HG02798 (cell line): ENCODE data around the gene MEGF11.

ENCODE experiments used
- ATAC-seq: cut with Tn5 transposase; IDR thresholded peaks from one replicate; pipeline ENCODE4 v1.9.1; 2021; ENCODE audit warnings: mild to moderate bottlenecking; ENCODE audit not compliant: unreplicated experiment, poor library complexity

Gene MEGF11

DNA sequence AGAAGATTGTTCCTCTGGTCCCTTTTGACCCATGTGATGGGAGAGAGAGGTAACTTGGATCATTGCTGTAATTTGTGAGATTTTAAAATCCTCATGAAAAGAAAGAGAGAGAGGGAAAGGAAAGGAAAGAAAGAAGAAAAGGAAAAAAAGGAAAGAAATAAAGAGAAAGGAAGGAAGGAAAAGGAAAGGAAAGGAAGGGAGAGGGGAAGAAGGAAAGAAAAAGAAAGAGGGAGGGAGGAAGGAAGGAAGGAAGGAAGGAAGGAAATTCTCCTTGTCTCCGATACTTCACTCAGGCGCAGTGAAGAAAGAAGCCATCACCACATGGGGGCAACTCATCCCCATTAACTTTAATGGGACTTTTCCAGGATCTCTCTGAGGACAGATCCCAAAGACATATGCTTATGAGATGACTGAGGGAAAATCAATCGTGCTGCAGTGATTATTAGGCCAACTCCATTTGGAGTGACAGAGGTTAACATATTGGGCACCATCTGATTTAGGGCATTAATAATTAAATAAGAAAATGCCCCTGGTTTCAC, 123.0 kb downstream of the MEGF11 start:
- ATAC-seq: no peak

DNA sequence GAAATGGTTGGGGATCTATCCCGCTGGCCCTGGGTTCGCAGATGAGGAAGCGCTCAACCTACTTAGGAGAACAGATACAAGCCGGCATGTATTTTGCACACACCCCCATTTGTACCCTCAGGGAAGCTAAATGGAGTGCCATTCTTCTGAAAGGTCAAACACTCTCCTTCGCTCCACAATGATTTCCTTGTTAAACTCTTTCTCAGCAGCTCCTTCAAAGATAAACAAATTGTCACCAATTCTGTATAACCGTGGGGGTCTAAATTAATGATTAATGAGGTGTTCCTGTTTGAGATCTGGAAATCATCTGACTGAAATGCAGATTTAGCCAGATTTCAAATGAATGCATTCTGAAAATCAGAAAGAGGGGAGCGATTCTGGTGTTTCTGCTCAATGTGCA, 124.0 kb downstream of the MEGF11 start:
- ATAC-seq: no peak

DNA sequence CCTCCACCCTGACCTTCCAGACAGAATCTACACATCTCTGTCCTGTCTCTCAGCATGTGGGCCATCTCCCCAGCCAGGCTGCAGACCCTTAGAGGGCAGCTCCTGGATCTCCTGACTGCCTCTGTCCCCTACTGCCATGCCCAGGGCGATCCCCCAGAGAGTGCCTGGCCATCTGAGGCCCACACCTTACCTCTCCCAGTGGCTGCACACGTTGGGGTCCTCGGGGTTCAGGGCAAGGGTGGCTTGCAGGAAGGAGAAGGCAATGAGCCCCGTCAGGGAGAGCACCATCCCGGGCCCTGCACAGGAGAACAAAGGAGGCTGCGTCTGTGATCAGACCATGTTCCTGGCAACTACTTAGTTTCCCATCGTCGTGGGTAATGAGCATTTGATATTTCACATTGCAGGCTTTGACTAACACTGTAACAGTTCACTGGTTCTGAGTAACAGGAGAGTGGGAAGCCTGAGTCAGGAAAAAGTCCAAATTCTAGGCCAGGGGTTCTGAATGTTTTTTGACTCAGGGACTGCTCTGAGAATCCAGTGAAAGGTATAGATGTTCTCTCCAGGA, 125.4 kb downstream of the MEGF11 start:
- no peak for ATAC-seq

DNA sequence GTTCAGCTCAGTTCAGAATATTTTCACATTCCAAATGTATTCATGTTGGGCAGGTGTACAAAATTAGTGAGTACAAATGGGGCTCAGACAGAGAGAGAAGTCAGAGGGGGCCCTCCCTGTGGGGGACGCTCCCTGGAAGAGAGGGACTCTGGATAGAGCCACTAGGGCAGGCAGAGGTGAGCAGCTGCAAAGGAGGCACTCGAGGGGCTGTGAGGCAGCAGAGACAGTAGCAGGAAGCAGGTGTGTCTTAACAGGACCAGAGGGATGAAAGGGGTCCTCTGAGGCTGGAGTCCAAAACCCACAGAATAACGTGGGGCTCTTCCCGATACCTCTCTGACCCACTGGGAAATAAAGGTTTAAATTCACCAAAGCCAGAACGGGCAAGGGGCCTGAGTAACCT, 127.1 kb downstream of the MEGF11 start:
- ATAC-seq: no peak

DNA sequence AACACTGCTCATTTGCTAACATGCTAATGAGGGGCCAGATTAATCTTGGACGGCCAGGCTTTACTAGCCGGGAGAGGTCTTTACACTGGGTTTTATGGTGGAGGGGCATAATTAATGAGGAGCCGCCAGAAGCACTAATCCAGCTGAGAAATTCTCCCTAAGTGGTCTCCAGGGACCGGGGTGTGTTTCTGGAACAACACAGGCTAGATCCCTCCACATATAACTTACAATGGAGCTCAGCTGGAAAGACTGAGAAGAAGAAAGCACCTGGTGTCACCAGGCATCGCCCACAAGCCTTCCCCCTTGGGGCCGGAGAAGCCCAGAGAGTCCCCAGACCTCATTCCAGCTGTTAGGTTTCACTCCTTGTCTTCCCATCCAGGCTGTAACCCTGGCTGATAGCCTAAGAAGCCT, 127.5 kb downstream of the MEGF11 start:
- ATAC-seq: no peak

DNA sequence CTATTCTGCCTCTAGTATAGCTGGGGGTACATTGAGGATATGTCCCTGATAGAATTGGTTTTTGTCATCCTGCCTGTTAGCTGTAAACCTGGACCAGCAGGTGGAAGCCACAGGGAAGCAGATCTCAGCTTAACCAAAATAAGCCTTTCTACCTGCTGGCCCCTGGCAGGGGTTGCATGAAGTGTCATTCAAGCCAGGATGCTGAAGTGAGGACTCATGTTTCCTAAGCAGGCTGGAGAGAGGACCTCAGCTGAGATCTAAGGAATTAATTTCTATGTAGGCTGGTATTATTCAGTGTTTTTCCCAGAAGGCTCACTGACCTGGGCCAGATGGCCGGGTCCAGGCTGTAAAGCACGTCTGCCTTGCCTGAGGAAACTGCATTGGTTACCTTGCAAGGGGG, 128.9 kb downstream of the MEGF11 start:
- ATAC-seq: no peak

DNA sequence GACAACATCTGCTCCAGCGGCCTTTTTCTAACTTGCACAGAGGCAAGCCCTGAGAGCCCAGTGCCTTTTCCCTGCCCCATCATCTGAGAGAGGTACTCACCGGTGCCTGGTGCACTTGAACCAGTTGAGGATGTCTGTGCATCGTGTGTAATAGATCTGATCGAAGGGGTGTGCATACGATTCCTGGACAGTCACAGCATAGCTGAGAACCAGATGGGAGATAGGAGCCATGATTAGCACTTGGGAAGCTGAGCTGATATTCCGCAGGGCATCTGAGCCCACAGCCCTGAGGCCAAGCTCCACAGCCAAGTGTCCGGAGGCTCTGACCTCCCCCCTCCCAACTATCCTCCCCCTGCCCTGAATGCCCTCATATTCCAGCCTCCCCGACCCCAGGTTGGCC, 129.8 kb downstream of the MEGF11 start:
- ATAC-seq: no peak

DNA sequence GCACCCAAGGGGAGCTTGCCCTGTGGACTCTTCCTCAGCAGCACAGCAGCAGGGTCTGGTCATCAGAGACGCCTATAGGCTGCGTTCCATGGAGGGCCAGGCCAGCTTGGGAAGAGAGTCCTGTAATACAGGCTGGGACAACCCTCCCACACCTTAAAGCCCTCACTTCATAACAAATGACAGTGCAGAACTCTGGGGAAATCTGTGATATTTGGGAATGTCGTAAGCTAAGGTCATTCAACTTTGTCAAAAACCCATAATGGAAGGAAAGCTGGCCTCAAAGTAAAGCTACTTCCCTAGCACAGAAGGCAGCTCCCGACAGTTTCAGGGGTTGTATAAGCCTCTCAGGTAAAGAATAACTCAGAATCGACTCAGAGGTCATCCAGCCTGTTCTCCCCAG, 133.1 kb downstream of the MEGF11 start:
- no peak for ATAC-seq

DNA sequence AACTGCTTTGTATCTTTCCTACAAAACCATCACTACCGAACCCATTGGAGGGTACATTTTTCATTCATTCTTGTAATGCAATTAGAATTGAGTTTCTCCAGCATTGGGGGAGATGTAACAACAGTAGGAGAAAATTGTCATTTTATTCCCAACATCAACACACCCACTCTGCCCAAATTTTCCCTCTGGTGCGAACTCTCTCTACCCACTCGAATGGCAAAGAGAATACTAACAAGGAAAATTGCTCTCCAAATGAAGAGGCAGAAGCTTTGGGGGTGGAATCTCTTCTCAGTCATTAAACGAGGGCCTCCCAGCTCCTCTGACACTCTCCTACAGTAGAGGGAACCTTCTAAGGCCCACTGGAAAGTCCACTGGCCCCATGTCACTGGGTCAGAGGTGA, 135.7 kb downstream of the MEGF11 start:
- no peak for ATAC-seq

DNA sequence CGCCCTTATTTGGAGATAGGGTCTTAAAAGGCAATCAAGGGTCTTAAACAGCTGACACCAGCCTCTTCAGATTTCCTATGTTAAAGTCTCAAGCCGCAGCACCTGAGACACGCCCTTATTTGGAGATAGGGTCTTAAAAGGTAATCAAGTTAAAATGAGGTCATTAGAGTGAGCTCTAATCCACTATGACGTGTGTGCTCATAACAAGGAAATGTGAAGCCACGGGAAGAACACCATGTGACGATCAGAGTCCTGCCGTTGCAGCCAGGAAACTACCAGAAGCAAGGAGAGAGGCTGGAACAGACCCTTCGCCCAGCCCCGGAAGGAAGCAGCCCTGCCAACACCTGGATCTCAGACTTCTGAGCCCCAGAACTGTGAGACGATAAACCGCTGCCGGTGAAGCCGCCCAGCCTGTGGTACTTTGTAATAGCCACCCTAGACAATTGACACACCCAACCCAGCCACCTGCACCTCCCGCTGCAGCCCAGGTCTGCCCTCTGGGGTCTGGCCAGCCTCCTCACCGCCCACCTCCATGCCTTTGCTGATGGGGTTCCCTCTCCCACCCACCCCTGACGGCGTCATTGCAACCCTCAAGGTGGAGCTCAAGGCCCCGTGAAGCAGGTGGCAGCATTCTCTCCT, 137.9 kb downstream of the MEGF11 start:
- ATAC-seq: no peak

DNA sequence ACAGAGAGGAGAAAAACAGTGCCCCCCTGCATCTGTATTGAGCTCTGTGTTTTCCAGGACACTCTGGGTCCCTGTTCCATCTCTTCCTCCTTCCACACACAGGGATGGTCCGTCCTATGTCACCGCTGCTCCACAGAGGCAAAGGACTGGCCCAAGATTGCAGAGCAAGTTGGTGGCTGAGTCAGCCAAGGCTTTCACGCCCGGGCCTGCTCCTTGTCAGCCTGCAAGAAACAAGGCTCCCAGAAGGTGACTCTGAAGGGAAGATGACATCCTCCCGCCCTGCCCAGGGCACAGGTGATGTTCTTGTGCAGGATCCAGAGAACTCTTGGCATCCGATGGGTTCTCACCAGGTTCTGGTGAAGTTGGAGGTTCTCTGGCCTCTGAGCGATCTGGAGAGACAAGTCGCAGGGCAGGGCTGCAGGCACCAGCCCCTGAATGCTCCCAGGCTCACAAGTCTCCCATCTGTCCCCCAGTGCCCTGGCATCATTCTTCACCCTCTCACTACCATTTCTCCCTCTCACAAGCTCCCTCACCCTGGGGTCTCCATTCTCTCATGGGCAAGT, 138.6 kb downstream of the MEGF11 start:
- ATAC-seq: no peak

DNA sequence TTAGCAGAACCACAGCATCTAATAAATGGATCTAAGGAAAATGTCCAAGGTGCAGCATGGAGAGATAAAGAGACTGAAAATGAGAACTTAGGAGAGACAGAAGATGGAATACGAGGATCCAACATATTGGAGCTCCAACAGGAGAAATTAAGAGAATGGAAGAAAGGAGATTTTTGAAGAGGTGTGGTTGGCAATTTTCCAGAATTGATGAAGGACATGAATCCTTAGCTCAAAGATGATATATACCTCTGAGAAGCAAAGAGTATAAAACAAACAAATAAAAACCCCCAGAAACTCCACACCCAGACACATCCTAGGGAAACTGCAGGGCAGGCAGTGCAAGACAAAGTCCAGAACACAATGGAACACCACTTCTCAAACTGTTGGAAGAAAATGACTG, 141.2 kb downstream of the MEGF11 start:
- no peak for ATAC-seq

DNA sequence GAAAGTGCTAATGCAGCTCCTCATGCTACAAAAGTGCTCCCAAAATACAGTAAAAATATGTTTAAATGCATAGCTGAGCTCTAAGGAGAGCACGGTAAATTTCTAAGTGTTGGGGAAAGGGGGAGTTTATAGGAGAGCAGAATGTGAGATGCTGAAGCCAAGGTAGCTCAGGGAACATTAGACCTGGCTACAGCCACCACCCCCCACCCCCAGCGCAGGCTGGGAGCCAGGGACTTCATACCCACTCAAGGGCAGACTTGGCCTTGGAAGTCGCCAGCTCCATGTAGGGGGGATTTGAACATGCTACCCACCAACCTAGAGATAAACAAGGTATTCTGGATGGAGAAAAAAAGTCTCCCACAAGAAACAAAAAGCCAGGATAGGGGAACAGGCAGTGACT, 142.2 kb downstream of the MEGF11 start:
- no peak for ATAC-seq

DNA sequence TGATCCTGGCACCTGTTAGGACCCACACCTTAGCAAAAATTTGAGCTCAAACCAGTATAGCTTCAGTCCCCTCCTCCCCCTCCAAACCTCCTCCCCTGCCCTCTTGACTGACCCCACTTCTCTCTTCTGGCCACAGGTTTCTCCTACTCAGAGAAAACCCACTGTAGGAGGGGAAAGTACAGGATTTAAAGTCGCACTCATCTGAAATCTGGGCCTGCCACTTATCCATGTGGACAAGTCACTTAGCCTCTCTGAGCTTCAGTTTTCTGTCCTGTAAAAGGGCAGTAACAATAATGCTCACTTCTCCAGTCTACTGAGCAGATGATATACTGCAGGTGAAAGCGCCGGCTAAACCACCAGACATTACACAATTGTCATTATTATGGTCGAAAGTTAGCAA, 142.7 kb downstream of the MEGF11 start:
- no peak for ATAC-seq

DNA sequence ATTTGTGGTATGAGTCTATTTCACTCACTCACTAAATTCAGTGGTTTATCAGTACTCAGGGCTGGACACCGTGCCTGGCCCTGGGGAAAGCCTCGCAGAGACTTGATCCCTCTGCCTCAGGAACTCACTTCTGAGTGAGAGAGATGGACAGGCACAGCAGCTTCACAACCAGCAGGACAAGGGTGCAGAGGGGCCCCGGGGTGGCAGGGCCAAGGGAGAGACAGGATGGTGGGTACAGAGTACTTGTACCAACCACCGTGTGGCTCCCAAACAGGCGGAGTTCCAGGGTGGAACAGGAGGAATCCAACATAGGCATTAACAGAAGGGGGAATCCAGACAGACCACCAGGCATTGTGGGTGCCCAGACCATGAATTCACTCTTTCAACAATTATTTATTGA, 143.7 kb downstream of the MEGF11 start:
- ATAC-seq: no peak

DNA sequence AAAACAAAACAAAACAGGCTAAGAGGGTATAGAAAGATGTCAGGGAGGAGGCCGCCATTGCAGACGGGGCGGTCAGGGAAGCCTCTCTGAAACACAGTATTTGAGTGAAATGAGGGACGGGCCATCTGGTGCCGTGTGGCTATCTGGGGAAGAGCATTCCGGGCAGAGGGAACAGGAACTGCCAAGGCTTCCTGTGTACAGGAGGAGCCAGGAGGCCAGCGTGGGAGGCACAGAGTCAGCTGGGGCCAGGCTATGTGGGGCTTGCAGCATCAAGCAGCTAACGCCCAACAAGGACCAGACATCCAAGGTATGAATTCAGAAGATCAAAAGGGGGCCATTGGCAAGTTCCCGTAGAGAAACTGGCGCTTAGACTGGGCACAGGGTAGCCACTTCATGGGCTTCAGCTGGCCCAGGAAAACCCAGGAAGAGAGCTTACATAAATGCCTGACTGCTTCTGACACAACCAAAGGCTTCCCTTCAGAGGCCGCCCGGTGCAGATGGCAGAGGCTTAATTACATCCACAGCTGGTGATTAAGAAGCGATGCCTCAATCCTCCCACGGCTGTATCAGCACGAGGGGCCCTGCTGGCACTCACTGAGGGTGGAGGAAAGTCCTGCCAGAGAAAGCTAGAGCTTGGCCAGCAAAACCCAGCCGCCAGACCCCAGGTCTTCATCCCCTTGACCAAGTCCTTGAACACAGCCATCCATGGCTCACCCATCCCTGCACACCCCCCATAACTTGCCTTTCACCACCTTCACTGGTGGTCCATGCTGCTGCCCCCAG, 144.9 kb downstream of the MEGF11 start:
- no peak for ATAC-seq

DNA sequence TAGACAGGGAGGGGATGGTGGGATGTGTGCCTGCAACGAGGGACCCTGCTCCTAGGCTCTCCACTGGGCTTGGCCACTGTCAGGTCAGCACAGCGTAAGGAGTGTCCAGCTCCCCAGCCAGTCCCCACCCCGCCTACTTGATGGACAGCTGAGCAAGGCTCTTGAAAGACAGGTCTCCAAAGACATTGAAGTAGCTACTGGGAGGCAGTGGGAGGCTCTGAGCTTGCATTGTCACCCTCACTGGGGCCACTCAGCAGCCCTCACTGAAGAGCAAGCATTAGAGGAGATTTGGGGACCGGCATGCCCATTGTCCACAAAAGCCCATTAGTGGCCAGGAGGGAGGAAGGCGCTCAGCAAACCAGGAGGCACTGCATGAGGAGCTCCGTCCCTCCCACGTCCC, 146.5 kb downstream of the MEGF11 start:
- no peak for ATAC-seq

DNA sequence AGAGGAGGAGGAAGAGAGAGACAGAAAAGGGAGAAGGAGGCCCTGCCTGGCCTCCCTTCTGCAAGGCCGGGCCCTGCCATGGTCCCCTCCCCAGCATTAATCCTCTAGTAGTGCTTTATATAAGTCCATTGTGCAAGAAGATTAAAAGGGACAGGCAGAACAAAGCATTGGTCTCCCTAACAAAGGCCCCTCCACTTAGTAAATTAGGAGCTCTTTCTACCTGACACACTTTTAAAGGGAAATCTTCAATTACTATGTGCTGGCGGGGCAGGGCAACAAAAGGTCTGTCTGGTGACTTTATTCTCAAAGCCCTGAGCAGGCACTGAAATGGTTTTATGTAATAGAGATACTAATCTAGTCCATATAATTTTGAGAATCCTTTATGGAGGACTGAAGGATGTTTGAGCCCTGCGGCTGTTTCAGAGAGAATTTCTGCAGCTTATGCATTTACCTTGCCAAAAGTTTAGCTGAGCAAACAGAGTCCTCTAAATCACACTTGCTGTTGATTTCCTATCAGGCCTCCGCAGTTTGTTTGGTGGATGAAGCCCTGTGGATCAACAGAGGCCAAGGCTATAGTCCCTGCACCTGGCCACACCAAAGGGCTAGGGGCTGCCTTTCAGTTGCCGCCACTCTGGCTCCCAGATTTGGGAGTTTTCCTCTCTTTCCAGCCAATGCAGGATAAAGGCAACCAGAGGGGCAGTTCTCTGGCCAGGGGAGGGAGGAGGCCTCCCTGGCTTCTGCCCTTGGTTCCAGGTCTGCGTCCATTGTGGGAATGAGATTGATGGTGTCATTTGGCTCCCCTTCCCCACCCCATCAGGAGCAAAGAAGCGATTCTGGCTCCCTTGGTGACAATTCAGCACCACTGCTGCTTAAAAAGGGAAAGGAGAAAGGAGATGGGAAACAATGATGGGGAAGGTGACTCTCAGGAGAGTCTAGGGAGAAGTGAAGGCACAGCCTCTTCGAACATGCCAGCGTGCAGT, 148.0 kb downstream of the MEGF11 start:
- ATAC-seq: no peak

DNA sequence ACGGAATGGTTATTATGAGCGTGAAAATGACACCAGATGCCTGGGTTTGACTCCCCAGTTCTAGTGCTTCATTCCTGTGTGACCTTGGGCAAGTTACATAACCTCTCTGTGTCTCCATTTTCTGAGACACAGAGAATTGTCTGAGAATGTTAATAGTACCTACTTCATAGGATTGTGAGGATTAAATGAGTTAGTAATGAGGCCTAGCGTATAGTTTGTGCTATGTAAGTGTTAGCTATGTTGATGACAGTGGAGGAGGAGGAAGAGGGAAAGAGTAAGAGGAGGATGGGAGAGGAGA, 150.3 kb downstream of the MEGF11 start:
- ATAC-seq: no peak

DNA sequence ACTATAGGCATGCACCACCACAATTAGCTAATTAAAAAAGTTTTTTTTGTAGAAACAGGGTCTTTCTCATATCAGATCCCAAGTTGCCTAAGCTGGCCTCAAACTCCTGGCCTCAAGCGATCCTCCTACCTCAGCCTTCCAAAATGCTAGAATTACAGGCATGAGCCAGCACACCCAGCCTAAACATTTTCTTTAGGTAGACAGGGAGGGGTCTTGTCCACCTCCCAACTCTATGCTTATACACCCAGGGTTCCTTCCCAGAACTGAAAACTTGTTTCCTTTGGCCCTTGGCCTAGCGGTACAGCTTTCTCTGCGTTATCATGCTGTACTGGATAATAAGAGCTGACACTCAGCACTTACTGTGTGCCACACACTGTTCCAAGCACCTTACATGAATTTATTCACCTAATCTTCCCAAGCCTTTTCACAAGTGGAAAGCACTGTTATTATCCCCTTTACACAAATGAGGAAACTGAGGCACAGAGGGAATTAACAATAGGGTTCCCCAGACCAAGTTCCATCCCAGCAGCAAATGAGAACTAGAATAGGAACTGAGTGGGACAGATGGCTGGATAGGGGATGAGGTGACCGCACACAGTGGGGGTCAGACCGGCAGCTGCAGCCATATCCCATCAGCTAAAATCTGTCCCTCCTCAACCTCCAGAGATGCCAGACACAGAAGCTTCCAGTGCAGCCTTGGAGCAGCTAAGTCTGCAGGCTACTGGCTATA, 150.8 kb downstream of the MEGF11 start:
- no peak for ATAC-seq
